Skeletal muscle cell (primary cell): ENCODE measurements around the gene NOM1.

Experiments
- DNase-seq: peaks from one replicate; pipeline ENCODE4 v3.0.0-alpha.2; 2010; ENCODE audit warnings: low read depth
- H3K4me3 ChIP-seq: 2 replicates; pipeline ENCODE4 v1.5.1; 2011; ENCODE audit warnings: low read depth, mild to moderate bottlenecking, control low read depth, low read length, moderate library complexity

NOM1 gene

GRCh38 chr7:157001920-157002818 is 52.7 kb downstream of the NOM1 start:
- no peak overlapping the region for H3K4me3 ChIP-seq
- no peak for DNase-seq

GRCh38 chr7:157002819-157003421 is 53.4 kb downstream of the NOM1 start:
- H3K4me3 ChIP-seq: no peak overlapping the region
- no peak for DNase-seq

- DNase-seq: no peak
- no peak overlapping the region for H3K4me3 ChIP-seq
These were observed 53.9 kb downstream of the NOM1 start for GRCh38 chr7:157003445-157003755.

- no peak overlapping the region for H3K4me3 ChIP-seq
- peak; percentile 6 for DNase-seq
These were observed 54.4 kb downstream of the NOM1 start for GRCh38 chr7:157003756-157004520.

- no peak overlapping the region for H3K4me3 ChIP-seq
- DNase-seq: no peak
These were observed 55.3 kb downstream of the NOM1 start for GRCh38 chr7:157004521-157005455.

GRCh38 chr7:157005456-157006204 is 56.1 kb downstream of the NOM1 start:
- no peak overlapping the region for H3K4me3 ChIP-seq
- no peak for DNase-seq

GRCh38 chr7:157006205-157006747 is 56.8 kb downstream of the NOM1 start:
- H3K4me3 ChIP-seq: no peak overlapping the region
- DNase-seq: no peak

- H3K4me3 ChIP-seq: no peak overlapping the region
- DNase-seq: no peak
These were observed 57.4 kb downstream of the NOM1 start for GRCh38 chr7:157006829-157007469.

- no peak overlapping the region for H3K4me3 ChIP-seq
- no peak for DNase-seq
These were observed 58.1 kb downstream of the NOM1 start for GRCh38 chr7:157007470-157008066.

- DNase-seq: no peak
- H3K4me3 ChIP-seq: no peak overlapping the region
These were observed 59.0 kb downstream of the NOM1 start for GRCh38 chr7:157008206-157009169.

- no peak overlapping the region for H3K4me3 ChIP-seq
- DNase-seq: no peak
These were observed 59.8 kb downstream of the NOM1 start for GRCh38 chr7:157009170-157009777.

- DNase-seq: no peak
- H3K4me3 ChIP-seq: peak overlapping the region; percentile 35
These were observed 60.5 kb downstream of the NOM1 start for GRCh38 chr7:157009778-157010587.

GRCh38 chr7:157010588-157011332 is 61.2 kb downstream of the NOM1 start, which contains the start of gene MNX1:
TSS of gene MNX1 (minus strand) at chr7:157010663. CDS start at chr7:157010350, 313 bp downstream.
- no peak for DNase-seq
- peak within 1 kb of the TSS; percentile 35 for H3K4me3 ChIP-seq

- DNase-seq: no peak
- no peak overlapping the region for H3K4me3 ChIP-seq
These were observed 62.0 kb downstream of the NOM1 start for GRCh38 chr7:157011333-157012112.
